NT2/D1 (cell line): ENCODE data around the gene IFNG.
"Not testable (repeated sequence)": the region's sequence is repeated elsewhere in the genome, so short reads cannot be mapped to it uniquely, and the experiment has no call there.

Experiments used
- SUZ12 ChIP-seq: IDR thresholded peaks from 2 replicates; pipeline ENCODE4 v1.6.1; 2011; ENCODE audit not compliant: insufficient read length, insufficient read depth; ENCODE audit errors: extremely low read depth
- YY1 ChIP-seq: IDR thresholded peaks from 2 replicates; pipeline ENCODE4 v1.6.1; 2011; ENCODE audit not compliant: insufficient read length, insufficient read depth
- ZNF274 ChIP-seq: IDR thresholded peaks from 2 replicates; pipeline ENCODE4 v1.6.1; 2011; ENCODE audit warnings: mild to moderate bottlenecking, low read depth, low read length

- not testable (repeated sequence) for TF ChIP-seq ZNF274, YY1, SUZ12
Observed at GRCh38 chr12:68209048-68209728, 49.6 kb upstream of the IFNG start.
